ENCODE data around the gene EGLN2. TPM values are rescaled to one million over a fixed set of nuclear protein-coding genes. Genes with fewer than 3 reads are reported as not detected.
"Not testable (repeated sequence)": the region's sequence is repeated elsewhere in the genome, so short reads cannot be mapped to it uniquely, and the experiment has no call there.

The EGLN2 gene
- polyA plus RNA-seq, 1 donor (not counting 4 experiments of a cell fraction or from before 2014, with no cell fraction given): 31.6 TPM

DNA sequence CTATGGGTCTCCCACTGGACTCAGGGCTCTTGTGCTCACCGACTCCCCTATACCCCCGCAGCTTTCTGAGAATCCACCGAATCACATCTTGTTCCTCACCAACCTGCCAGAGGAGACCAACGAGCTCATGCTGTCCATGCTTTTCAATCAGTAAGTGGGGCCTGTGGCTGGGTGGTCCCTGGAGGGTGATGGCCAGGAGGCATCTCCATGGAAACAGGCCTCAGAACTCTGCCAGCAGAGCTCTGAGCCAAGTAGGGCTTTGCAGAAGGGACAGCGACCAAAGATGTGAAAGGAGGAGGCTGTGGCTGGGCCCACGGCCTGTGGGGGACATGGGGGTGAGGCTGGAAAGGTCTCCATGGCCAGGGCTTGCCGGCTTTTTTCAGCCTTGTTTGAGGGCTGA, 35.5 kb upstream of the EGLN2 start:
- peaks cover 55 to 59% of the 10 kb centered on the region in 2 experiments for H3K36me3 ChIP-seq (ENCODE audit: control insufficient read depth in 2 of 2, extremely low read depth in 1 of 2, insufficient read depth in 2 of 2, low read length in 2 of 2)
- dilution Hi-C loops (cut with MboI; ENCODE audit: extremely low pct_ligation_motif_present, low sequenced_read_pairs): no loop called here
- H3K27ac ChIP-seq (ENCODE audit: control insufficient read depth, insufficient read depth, low read length): no peak overlapping the region
- no peaks in the 10 kb centered on the region for H3K9me3 ChIP-seq (ENCODE audit: control insufficient read depth, low read depth, low read length)
- no peak overlapping the region for H3K4me2 ChIP-seq (ENCODE audit: control insufficient read depth, extremely low read depth, insufficient read depth, low read depth, low read length)
- H3K9ac ChIP-seq (ENCODE audit: control insufficient read depth, extremely low read depth, insufficient read depth, low read length): no peak overlapping the region
- no peaks in the 10 kb centered on the region for H3K27me3 ChIP-seq (ENCODE audit: control insufficient read depth, extremely low read depth, insufficient read depth, low read length)
- TF ChIP-seq, protein P1, sequence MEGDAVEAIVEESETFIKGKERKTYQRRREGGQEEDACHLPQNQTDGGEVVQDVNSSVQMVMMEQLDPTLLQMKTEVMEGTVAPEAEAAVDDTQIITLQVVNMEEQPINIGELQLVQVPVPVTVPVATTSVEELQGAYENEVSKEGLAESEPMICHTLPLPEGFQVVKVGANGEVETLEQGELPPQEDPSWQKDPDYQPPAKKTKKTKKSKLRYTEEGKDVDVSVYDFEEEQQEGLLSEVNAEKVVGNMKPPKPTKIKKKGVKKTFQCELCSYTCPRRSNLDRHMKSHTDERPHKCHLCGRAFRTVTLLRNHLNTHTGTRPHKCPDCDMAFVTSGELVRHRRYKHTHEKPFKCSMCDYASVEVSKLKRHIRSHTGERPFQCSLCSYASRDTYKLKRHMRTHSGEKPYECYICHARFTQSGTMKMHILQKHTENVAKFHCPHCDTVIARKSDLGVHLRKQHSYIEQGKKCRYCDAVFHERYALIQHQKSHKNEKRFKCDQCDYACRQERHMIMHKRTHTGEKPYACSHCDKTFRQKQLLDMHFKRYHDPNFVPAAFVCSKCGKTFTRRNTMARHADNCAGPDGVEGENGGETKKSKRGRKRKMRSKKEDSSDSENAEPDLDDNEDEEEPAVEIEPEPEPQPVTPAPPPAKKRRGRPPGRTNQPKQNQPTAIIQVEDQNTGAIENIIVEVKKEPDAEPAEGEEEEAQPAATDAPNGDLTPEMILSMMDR (optimal IDR thresholded peaks at IDR 0.05 in 1 of 3, IDR thresholded peaks at IDR 0.05 in 1 of 3, conservative IDR thresholded peaks at IDR 0.05 in 1 of 3; ENCODE audit: extremely low read depth in 1 of 3, insufficient read depth in 2 of 3, low read length in 3 of 3): no peak
- no peak for TF ChIP-seq EZH2 (IDR thresholded peaks at IDR 0.05; ENCODE audit: low read length)
- no peak overlapping the region for H3K4me3 ChIP-seq (ENCODE audit: control insufficient read depth in 2 of 3, extremely low read depth in 1 of 3, insufficient read depth in 2 of 3, low read depth in 1 of 3, low read length in 3 of 3)
- H3K4me1 ChIP-seq (ENCODE audit: control insufficient read depth, extremely low read depth, insufficient read depth, low read length): no peaks in the 10 kb centered on the region
- no peak for DNase-seq (ENCODE audit: low read depth, low spot score)
- H3K79me2 ChIP-seq (ENCODE audit: control insufficient read depth, insufficient read depth, low read length): peaks cover 23% of the 10 kb centered on the region
- no peak overlapping the region for H2AFZ ChIP-seq (ENCODE audit: control insufficient read depth, low read length)
- no peak for FAIRE-seq
- peaks cover 2% of the 10 kb centered on the region for H4K20me1 ChIP-seq (ENCODE audit: control insufficient read depth, extremely low read depth, insufficient read depth, low read length)
- H3K9me1 ChIP-seq (ENCODE audit: control insufficient read depth, extremely low read depth, insufficient read depth, low read length): no peaks in the 10 kb centered on the region

DNA sequence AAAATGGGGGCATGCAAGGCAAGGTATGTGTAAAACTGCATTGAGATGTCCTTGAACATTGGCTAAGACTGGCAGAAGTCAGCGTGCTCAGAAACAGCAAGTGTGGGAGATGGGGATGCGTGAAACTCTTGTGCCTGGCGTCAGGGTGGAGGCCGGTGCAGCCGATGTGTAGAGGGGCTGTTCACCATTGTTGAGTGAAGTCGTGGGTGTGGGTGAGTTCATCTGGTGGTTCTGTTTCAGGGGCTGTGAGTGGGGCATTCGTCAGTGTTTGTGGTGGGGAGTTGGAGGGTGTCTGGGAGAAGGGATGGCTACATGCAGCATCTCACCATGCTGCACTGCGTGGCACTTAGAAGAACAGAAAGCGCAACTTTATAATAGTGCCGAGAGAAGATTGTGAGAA, 35.0 kb upstream of the EGLN2 start:
- dilution Hi-C loops (cut with MboI; ENCODE audit: extremely low pct_ligation_motif_present, low sequenced_read_pairs): no loop called here
- H2AFZ ChIP-seq (ENCODE audit: control insufficient read depth, low read length): no peak overlapping the region
- H3K9ac ChIP-seq (ENCODE audit: control insufficient read depth, extremely low read depth, insufficient read depth, low read length): no peak overlapping the region
- no peak for TF ChIP-seq EZH2 (IDR thresholded peaks at IDR 0.05; ENCODE audit: low read length)
- TF ChIP-seq, protein P1 (optimal IDR thresholded peaks at IDR 0.05 in 1 of 3, IDR thresholded peaks at IDR 0.05 in 1 of 3, conservative IDR thresholded peaks at IDR 0.05 in 1 of 3; ENCODE audit: extremely low read depth in 1 of 3, insufficient read depth in 2 of 3, low read length in 3 of 3): no peak
- H3K79me2 ChIP-seq (ENCODE audit: control insufficient read depth, insufficient read depth, low read length): peaks cover 22% of the 10 kb centered on the region
- no peak overlapping the region for H3K4me3 ChIP-seq (ENCODE audit: control insufficient read depth in 2 of 3, extremely low read depth in 1 of 3, insufficient read depth in 2 of 3, low read depth in 1 of 3, low read length in 3 of 3)
- no peaks in the 10 kb centered on the region for H3K27me3 ChIP-seq (ENCODE audit: control insufficient read depth, extremely low read depth, insufficient read depth, low read length)
- H4K20me1 ChIP-seq (ENCODE audit: control insufficient read depth, extremely low read depth, insufficient read depth, low read length): peaks cover 2% of the 10 kb centered on the region
- DNase-seq (ENCODE audit: low read depth, low spot score): no peak
- no peak overlapping the region for H3K27ac ChIP-seq (ENCODE audit: control insufficient read depth, insufficient read depth, low read length)
- H3K4me2 ChIP-seq (ENCODE audit: control insufficient read depth, extremely low read depth, insufficient read depth, low read depth, low read length): no peak overlapping the region
- no peak for FAIRE-seq
- H3K9me1 ChIP-seq (ENCODE audit: control insufficient read depth, extremely low read depth, insufficient read depth, low read length): no peaks in the 10 kb centered on the region
- peaks cover 54 to 59% of the 10 kb centered on the region in 2 experiments for H3K36me3 ChIP-seq (ENCODE audit: control insufficient read depth in 2 of 2, extremely low read depth in 1 of 2, insufficient read depth in 2 of 2, low read length in 2 of 2)
- no peaks in the 10 kb centered on the region for H3K4me1 ChIP-seq (ENCODE audit: control insufficient read depth, extremely low read depth, insufficient read depth, low read length)
- no peaks in the 10 kb centered on the region for H3K9me3 ChIP-seq (ENCODE audit: control insufficient read depth, low read depth, low read length)

DNA sequence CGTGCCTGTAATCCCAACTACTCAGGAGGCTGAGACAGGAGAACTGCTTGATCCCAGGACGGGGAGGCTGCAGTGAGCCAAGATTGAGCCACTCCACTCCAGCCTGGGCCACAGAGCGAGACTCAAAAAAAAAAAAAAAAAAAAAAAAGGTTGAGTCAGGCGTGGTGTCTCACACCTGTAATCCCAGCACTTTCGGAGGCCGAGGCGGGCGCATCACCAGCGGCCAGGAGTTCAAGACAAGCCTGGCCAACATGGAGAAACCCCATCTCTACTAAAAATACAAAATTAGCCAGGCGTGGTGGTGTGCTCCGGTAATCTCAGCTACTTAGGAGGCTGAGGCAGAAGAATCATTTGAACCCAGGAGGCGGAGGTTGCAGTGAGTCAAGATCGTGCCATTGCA, 32.6 kb upstream of the EGLN2 start:
- H3K27ac ChIP-seq (ENCODE audit: control insufficient read depth, insufficient read depth, low read length); H3K4me3 ChIP-seq (ENCODE audit: control insufficient read depth in 2 of 3, extremely low read depth in 1 of 3, insufficient read depth in 2 of 3, low read depth in 1 of 3, low read length in 3 of 3); H4K20me1 ChIP-seq (ENCODE audit: control insufficient read depth, extremely low read depth, insufficient read depth, low read length); H3K9me1 ChIP-seq (ENCODE audit: control insufficient read depth, extremely low read depth, insufficient read depth, low read length); H3K4me2 ChIP-seq (ENCODE audit: control insufficient read depth, extremely low read depth, insufficient read depth, low read depth, low read length); FAIRE-seq; H2AFZ ChIP-seq (ENCODE audit: control insufficient read depth, low read length); H3K9ac ChIP-seq (ENCODE audit: control insufficient read depth, extremely low read depth, insufficient read depth, low read length); H3K4me1 ChIP-seq (ENCODE audit: control insufficient read depth, extremely low read depth, insufficient read depth, low read length); H3K27me3 ChIP-seq (ENCODE audit: control insufficient read depth, extremely low read depth, insufficient read depth, low read length); dilution Hi-C loops (cut with MboI; ENCODE audit: extremely low pct_ligation_motif_present, low sequenced_read_pairs); H3K9me3 ChIP-seq (ENCODE audit: control insufficient read depth, low read depth, low read length); DNase-seq (ENCODE audit: low read depth, low spot score); H3K79me2 ChIP-seq (ENCODE audit: control insufficient read depth, insufficient read depth, low read length): not testable (repeated sequence)
- peaks cover 33 to 42% of the 10 kb centered on the region in 2 experiments for H3K36me3 ChIP-seq (ENCODE audit: control insufficient read depth in 2 of 2, extremely low read depth in 1 of 2, insufficient read depth in 2 of 2, low read length in 2 of 2)

All from keratinocyte (primary cell).